Measurements from ENCODE around the gene PPP1R3E. TPM values are rescaled to one million over a fixed set of nuclear protein-coding genes. Genes with fewer than 3 reads are reported as not detected.
A peak's percentile ranks its signal among the peaks of the same experiment; 100 is the strongest.
"Not testable (repeated sequence)": the region's sequence is repeated elsewhere in the genome, so short reads cannot be mapped to it uniquely, and the experiment has no call there.

Gene PPP1R3E
- polyA plus RNA-seq, 10 donors = 9.4 to 24.3 (median 13.4) TPM

- no peak for DNase-seq
Observed at GRCh38 chr14:23297611-23298277, 4.9 kb downstream of the PPP1R3E start.

- DNase-seq = no peak
Observed at GRCh38 chr14:23297096-23297495, 5.6 kb downstream of the PPP1R3E start.

- no peak for DNase-seq
Observed at GRCh38 chr14:23296012-23296777, 6.5 kb downstream of the PPP1R3E start.

GRCh38 chr14:23294734-23295561 is 7.7 kb downstream of the PPP1R3E start:
- peak; percentile 19 to 63 (median 54) for DNase-seq

- DNase-seq = no peak
Observed at GRCh38 chr14:23286902-23287479, 15.7 kb downstream of the PPP1R3E start.

- DNase-seq = peak; percentile 98 to 99 (median 98)
Observed at GRCh38 chr14:23286020-23286901, 16.4 kb downstream of the PPP1R3E start, which contains the start of gene HOMEZ. HOMEZ (minus strand) TSS chr14:23286132; CDS start chr14:23285952, 180 bp downstream.

GRCh38 chr14:23285530-23286019 is 17.1 kb downstream of the PPP1R3E start:
- DNase-seq = peak in 1 of 3 donors; percentile 44

GRCh38 chr14:23284654-23285529 is 17.8 kb downstream of the PPP1R3E start:
- peak in 1 of 3 donors; percentile 45 for DNase-seq

- no peak for DNase-seq
Observed at GRCh38 chr14:23281247-23281646, 21.4 kb downstream of the PPP1R3E start.

- DNase-seq = not testable (repeated sequence)
Observed at GRCh38 chr14:23277928-23278327, 24.7 kb downstream of the PPP1R3E start.

GRCh38 chr14:23277189-23277588 is 25.5 kb downstream of the PPP1R3E start:
- DNase-seq = no peak

- DNase-seq = no peak
Observed at GRCh38 chr14:23275412-23275811, 27.2 kb downstream of the PPP1R3E start.

- DNase-seq = no peak
Observed at GRCh38 chr14:23269193-23269592, 33.5 kb downstream of the PPP1R3E start.

GRCh38 chr14:23260849-23261248 is 41.8 kb downstream of the PPP1R3E start:
- not testable (repeated sequence) for DNase-seq

GRCh38 chr14:23259426-23259825 is 43.2 kb downstream of the PPP1R3E start:
- DNase-seq = no peak

- peak in 1 of 3 donors; percentile 9 for DNase-seq
Observed at GRCh38 chr14:23258256-23258655, 44.4 kb downstream of the PPP1R3E start.

- no peak for DNase-seq
Observed at GRCh38 chr14:23252420-23253333, 50.0 kb downstream of the PPP1R3E start.

- DNase-seq = no peak
Observed at GRCh38 chr14:23252006-23252405, 50.7 kb downstream of the PPP1R3E start.

All from muscle of back (tissue), 11 donors.